GM23338 (cell line): Measurements from ENCODE around the gene ST6GALNAC3. TPM values are rescaled to one million over a fixed set of nuclear protein-coding genes. Genes with fewer than 3 reads are reported as not detected.

Source experiments
- ATAC-seq: fragments of 200-7000 bp; cut with Tn5 transposase; 3 replicates; pipeline ENCODE4 v1.9.1; 2020
- DNase-seq: peaks from one replicate; pipeline ENCODE4 v3.0.0-alpha.2; 2015; ENCODE audit warnings: low spot score
- H2AFZ ChIP-seq: fragments of 200-600 bp; sonication (generic); 2 replicates; pipeline ENCODE4 v1.8.0; 2016; ENCODE audit warnings: antibody characterized with exemption, mild to moderate bottlenecking, moderate library complexity
- H3F3A ChIP-seq: fragments of 200-600 bp; sonication (generic); replicated peaks from 2 replicates; pipeline ENCODE4 v1.8.0; 2017; ENCODE audit warnings: antibody characterized with exemption, mixed run types, low read depth
- H3K27ac ChIP-seq: fragments of 200-600 bp; sonication (generic); 2 replicates; pipeline ENCODE4 v1.6.1; 2016; ENCODE audit warnings: low read depth
- H3K27me3 ChIP-seq: fragments of 200-600 bp; sonication (generic); 2 replicates; pipeline ENCODE4 v1.8.0; 2016; ENCODE audit warnings: mild to moderate bottlenecking, mixed run types, moderate library complexity; ENCODE audit not compliant: insufficient read depth
- H3K36me3 ChIP-seq: fragments of 200-600 bp; sonication (generic); 2 replicates; pipeline ENCODE4 v1.8.0; 2016; ENCODE audit warnings: mild to moderate bottlenecking; ENCODE audit not compliant: insufficient read depth
- H3K4me1 ChIP-seq: fragments of 200-600 bp; sonication (generic); 2 replicates; pipeline ENCODE4 v1.8.0; 2016; ENCODE audit warnings: mild to moderate bottlenecking, moderate library complexity; ENCODE audit not compliant: insufficient read depth
- H3K4me2 ChIP-seq: fragments of 200-600 bp; sonication (generic); 2 replicates; pipeline ENCODE4 v1.7.1; 2017; ENCODE audit warnings: mixed run types
- H3K4me3 ChIP-seq: fragments of 200-600 bp; sonication (generic); 2 replicates; pipeline ENCODE4 v1.6.1; 2016; ENCODE audit warnings: mixed run types
- H3K79me2 ChIP-seq: fragments of 200-600 bp; sonication (generic); replicated peaks from 2 replicates; pipeline ENCODE4 v1.8.0; 2017; ENCODE audit warnings: mild to moderate bottlenecking; ENCODE audit not compliant: insufficient read depth
- H3K9me2 ChIP-seq: fragments of 200-600 bp; sonication (generic); 2 replicates; pipeline ENCODE4 v1.8.0; 2017; ENCODE audit not compliant: insufficient read depth
- H4K20me1 ChIP-seq: fragments of 200-600 bp; sonication (generic); replicated peaks from 2 replicates; pipeline ENCODE4 v1.8.0; 2017; ENCODE audit warnings: mild to moderate bottlenecking; ENCODE audit not compliant: insufficient read depth
- H3K27ac Mint-ChIP-seq: 2 replicates; pipeline ENCODE4 v1.8.0; 2020; ENCODE audit warnings: inconsistent platforms, mild to moderate bottlenecking, moderate library complexity, mixed read lengths
- H3K27me3 Mint-ChIP-seq: 3 replicates; pipeline ENCODE4 v1.8.0; 2022; ENCODE audit warnings: low read depth, mild to moderate bottlenecking, moderate library complexity, mixed read lengths, inconsistent platforms; ENCODE audit not compliant: insufficient read depth, poor library complexity
- H3K36me3 Mint-ChIP-seq: 3 replicates; pipeline ENCODE4 v1.8.0; 2021; ENCODE audit warnings: low read depth, mild to moderate bottlenecking, inconsistent platforms, moderate library complexity, mixed read lengths
- H3K4me1 Mint-ChIP-seq: 3 replicates; pipeline ENCODE4 v1.8.0; 2020; ENCODE audit warnings: mild to moderate bottlenecking, inconsistent platforms, mixed read lengths
- H3K4me3 Mint-ChIP-seq: 3 replicates; pipeline ENCODE4 v1.8.0; 2021; ENCODE audit warnings: moderate library complexity, mild to moderate bottlenecking, inconsistent platforms, mixed read lengths
- H3K9me3 Mint-ChIP-seq: 3 replicates; pipeline ENCODE4 v1.8.0; 2020; ENCODE audit warnings: moderate library complexity, mild to moderate bottlenecking, inconsistent platforms, mixed read lengths
- CREB1 ChIP-seq: fragments of 250-450 bp; sonication (Bioruptor Pico); IDR thresholded peaks from 2 replicates; pipeline ENCODE4 v1.5.0; 2020; ENCODE audit warnings: low read depth, mild to moderate bottlenecking, moderate library complexity
- EZH2 ChIP-seq: fragments of 200-600 bp; sonication (generic); IDR thresholded peaks from one replicate; pipeline ENCODE4 v1.8.0; 2017; ENCODE audit warnings: antibody characterized with exemption, mild to moderate bottlenecking, low read depth; ENCODE audit not compliant: unreplicated experiment
- EZH2phosphoT487 ChIP-seq: fragments of 200-600 bp; sonication (generic); IDR thresholded peaks from one replicate; pipeline ENCODE4 v1.8.1; 2018; ENCODE audit warnings: antibody characterized with exemption; ENCODE audit not compliant: unreplicated experiment
- POLR2AphosphoS5 ChIP-seq: IDR thresholded peaks from 2 replicates; pipeline ENCODE4 v1.6.1; 2016; ENCODE audit warnings: antibody characterized with exemption, low read depth
- STAT1 ChIP-seq: IDR thresholded peaks from one replicate; pipeline ENCODE4 v1.6.1; 2016; ENCODE audit warnings: antibody characterized with exemption; ENCODE audit not compliant: unreplicated experiment
- ZNF114 ChIP-seq: fragments of 250-450 bp; sonication (Bioruptor Pico); IDR thresholded peaks from 2 replicates; pipeline ENCODE4 v1.5.0; 2020; ENCODE audit warnings: mild to moderate bottlenecking, moderate library complexity
- ZNF331 ChIP-seq: fragments of 250-450 bp; sonication (Bioruptor Pico); IDR thresholded peaks from 2 replicates; pipeline ENCODE4 v1.5.0; 2020; ENCODE audit warnings: low read depth, mild to moderate bottlenecking, moderate library complexity
- polyA plus RNA-seq: library from polyadenylated mRNA; unstranded; fragments of >200 nt; fragmentation: Nextera tagmentation; extraction: Ambion mirVana; gene quantifications from 2 replicates; pipeline ENCODE4 v1.2.1, GENCODE V29; 2016
- total RNA-seq: library from RNA; depleted of rRNA; stranded (reverse); fragments of >200 nt; shearing (Covaris generic); gene quantifications from 2 replicates; pipeline ENCODE4 v1.2.3, GENCODE V29; 2014
- TF ChIP-seq, protein P1 (sequence below): fragments of 250-450 bp; sonication (Bioruptor Pico); IDR thresholded peaks from 2 replicates; pipeline ENCODE4 v1.5.0; 2020; ENCODE audit warnings: mild to moderate bottlenecking, moderate library complexity
- TF ChIP-seq, protein P2 (sequence below): IDR thresholded peaks from 2 replicates; pipeline ENCODE4 v1.6.1; 2016; ENCODE audit warnings: antibody characterized with exemption
- TF ChIP-seq, protein P3 (sequence below), 2 experiments: fragments of 200-600 bp in 1 of 2; sonication (generic) in 1 of 2; conservative IDR thresholded peaks; 2 replicates each; pipeline versions ENCODE4 v1.5.1 to v1.6.1; 2016 to 2017; ENCODE audit warnings: antibody characterized with exemption in 2 of 2, low read depth in 2 of 2, mild to moderate bottlenecking in 2 of 2, moderate library complexity in 1 of 2

Gene ST6GALNAC3
- total and polyA plus RNA-seq, 2 experiments from 2014 or later: 4.7 to 11.6 TPM

DNA sequence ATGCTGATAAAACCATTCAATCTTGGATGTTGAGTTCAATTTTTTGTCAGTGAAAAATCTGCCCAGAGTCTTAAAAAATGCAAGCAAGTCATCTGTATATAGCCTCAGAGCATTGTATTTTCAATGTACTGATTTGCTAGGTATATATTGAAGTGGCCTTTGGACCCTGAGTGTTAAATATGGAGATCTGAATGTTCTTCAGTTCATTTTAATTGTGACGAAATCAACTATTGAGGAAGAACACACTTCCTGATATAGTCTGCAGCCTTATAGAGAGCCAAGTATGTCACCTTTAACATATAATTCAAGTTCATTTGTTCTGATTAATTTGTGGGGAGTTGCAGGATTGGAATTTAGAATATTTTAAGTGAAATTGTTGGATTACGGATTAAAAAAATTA, 128.1 kb downstream of the ST6GALNAC3 start (continued):
- TF ChIP-seq, protein P1, sequence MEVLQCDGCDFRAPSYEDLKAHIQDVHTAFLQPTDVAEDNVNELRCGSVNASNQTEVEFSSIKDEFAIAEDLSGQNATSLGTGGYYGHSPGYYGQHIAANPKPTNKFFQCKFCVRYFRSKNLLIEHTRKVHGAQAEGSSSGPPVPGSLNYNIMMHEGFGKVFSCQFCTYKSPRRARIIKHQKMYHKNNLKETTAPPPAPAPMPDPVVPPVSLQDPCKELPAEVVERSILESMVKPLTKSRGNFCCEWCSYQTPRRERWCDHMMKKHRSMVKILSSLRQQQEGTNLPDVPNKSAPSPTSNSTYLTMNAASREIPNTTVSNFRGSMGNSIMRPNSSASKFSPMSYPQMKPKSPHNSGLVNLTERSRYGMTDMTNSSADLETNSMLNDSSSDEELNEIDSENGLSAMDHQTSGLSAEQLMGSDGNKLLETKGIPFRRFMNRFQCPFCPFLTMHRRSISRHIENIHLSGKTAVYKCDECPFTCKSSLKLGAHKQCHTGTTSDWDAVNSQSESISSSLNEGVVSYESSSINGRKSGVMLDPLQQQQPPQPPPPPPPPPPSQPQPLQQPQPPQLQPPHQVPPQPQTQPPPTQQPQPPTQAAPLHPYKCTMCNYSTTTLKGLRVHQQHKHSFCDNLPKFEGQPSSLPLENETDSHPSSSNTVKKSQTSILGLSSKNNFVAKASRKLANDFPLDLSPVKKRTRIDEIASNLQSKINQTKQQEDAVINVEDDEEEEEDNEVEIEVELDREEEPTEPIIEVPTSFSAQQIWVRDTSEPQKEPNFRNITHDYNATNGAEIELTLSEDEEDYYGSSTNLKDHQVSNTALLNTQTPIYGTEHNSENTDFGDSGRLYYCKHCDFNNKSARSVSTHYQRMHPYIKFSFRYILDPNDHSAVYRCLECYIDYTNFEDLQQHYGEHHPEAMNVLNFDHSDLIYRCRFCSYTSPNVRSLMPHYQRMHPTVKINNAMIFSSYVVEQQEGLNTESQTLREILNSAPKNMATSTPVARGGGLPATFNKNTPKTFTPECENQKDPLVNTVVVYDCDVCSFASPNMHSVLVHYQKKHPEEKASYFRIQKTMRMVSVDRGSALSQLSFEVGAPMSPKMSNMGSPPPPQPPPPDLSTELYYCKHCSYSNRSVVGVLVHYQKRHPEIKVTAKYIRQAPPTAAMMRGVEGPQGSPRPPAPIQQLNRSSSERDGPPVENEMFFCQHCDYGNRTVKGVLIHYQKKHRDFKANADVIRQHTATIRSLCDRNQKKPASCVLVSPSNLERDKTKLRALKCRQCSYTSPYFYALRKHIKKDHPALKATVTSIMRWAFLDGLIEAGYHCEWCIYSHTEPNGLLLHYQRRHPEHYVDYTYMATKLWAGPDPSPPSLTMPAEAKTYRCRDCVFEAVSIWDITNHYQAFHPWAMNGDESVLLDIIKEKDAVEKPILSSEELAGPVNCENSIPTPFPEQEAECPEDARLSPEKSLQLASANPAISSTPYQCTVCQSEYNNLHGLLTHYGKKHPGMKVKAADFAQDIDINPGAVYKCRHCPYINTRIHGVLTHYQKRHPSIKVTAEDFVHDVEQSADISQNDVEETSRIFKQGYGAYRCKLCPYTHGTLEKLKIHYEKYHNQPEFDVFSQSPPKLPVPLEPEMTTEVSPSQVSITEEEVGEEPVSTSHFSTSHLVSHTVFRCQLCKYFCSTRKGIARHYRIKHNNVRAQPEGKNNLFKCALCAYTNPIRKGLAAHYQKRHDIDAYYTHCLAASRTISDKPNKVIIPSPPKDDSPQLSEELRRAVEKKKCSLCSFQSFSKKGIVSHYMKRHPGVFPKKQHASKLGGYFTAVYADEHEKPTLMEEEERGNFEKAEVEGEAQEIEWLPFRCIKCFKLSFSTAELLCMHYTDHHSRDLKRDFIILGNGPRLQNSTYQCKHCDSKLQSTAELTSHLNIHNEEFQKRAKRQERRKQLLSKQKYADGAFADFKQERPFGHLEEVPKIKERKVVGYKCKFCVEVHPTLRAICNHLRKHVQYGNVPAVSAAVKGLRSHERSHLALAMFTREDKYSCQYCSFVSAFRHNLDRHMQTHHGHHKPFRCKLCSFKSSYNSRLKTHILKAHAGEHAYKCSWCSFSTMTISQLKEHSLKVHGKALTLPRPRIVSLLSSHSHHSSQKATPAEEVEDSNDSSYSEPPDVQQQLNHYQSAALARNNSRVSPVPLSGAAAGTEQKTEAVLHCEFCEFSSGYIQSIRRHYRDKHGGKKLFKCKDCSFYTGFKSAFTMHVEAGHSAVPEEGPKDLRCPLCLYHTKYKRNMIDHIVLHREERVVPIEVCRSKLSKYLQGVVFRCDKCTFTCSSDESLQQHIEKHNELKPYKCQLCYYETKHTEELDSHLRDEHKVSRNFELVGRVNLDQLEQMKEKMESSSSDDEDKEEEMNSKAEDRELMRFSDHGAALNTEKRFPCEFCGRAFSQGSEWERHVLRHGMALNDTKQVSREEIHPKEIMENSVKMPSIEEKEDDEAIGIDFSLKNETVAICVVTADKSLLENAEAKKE (CRISPR knock-in tag): no peak
- TF ChIP-seq CREB1 (CRISPR knock-in tag) (no peak), STAT1 (no peak), POLR2AphosphoS5 (no peak), ZNF331 (CRISPR knock-in tag) (no peak)
- TF ChIP-seq, protein P2, sequence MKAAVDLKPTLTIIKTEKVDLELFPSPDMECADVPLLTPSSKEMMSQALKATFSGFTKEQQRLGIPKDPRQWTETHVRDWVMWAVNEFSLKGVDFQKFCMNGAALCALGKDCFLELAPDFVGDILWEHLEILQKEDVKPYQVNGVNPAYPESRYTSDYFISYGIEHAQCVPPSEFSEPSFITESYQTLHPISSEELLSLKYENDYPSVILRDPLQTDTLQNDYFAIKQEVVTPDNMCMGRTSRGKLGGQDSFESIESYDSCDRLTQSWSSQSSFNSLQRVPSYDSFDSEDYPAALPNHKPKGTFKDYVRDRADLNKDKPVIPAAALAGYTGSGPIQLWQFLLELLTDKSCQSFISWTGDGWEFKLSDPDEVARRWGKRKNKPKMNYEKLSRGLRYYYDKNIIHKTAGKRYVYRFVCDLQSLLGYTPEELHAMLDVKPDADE: no peak

DNA sequence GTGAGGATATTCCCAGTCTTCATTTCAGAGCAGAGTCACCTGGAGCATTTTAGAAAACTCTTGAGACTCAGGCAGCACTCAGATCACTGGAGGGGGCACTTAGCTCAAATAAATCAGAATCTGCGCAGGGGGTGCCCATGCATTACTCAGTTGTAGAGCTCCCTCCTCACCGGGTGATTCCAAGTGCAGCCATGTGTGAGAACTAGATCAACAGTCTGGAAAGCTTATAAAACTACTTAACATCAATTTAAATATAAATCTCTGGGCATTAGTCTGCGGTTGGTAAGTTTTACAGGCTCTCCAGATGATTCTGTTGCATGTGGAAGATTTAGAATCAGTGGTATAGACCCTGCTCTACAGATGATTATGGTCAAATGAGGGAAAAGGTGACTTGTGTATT, 128.6 kb downstream of the ST6GALNAC3 start:
- ATAC-seq: no peak
- Histone ChIP-seq H3K4me3 (no peak overlapping the region), H4K20me1 (no peaks in the 10 kb centered on the region), H2AFZ (no peak overlapping the region), H3K79me2 (no peaks in the 10 kb centered on the region; the same call in 1 of the 2 replicates), H3K4me1 (no peaks in the 10 kb centered on the region), H3K27me3 (no peaks in the 10 kb centered on the region), H3K9me2 (peaks cover 14% of the 10 kb centered on the region), H3K4me2 (no peak overlapping the region), H3F3A (no peaks in the 10 kb centered on the region), H3K27ac (no peak overlapping the region), H3K36me3 (no peaks in the 10 kb centered on the region; the same call in 1 of the 2 replicates)
- Mint-ChIP-seq H3K4me3 (no peak overlapping the region), H3K27ac (no peak overlapping the region), H3K36me3 (peaks cover 14% of the 10 kb centered on the region), H3K4me1 (0 out of 3 replicates have a peak, but pooled peaks cover 2% of the 10 kb centered on the region), H3K27me3 (no peaks in the 10 kb centered on the region), H3K9me3 (peaks cover 6% of the 10 kb centered on the region; the same call in 1 of the 3 replicates)
- no peak for TF ChIP-seq STAT1
- TF ChIP-seq, protein P3, sequence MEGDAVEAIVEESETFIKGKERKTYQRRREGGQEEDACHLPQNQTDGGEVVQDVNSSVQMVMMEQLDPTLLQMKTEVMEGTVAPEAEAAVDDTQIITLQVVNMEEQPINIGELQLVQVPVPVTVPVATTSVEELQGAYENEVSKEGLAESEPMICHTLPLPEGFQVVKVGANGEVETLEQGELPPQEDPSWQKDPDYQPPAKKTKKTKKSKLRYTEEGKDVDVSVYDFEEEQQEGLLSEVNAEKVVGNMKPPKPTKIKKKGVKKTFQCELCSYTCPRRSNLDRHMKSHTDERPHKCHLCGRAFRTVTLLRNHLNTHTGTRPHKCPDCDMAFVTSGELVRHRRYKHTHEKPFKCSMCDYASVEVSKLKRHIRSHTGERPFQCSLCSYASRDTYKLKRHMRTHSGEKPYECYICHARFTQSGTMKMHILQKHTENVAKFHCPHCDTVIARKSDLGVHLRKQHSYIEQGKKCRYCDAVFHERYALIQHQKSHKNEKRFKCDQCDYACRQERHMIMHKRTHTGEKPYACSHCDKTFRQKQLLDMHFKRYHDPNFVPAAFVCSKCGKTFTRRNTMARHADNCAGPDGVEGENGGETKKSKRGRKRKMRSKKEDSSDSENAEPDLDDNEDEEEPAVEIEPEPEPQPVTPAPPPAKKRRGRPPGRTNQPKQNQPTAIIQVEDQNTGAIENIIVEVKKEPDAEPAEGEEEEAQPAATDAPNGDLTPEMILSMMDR (conservative IDR thresholded peaks at IDR 0.05; ENCODE audit: low read depth in 2 of 2): no peak
- TF ChIP-seq ZNF114 (CRISPR knock-in tag): no peak
- no peak for TF ChIP-seq EZH2
- no peak for TF ChIP-seq POLR2AphosphoS5
- no peak for TF ChIP-seq CREB1 (CRISPR knock-in tag)
- TF ChIP-seq EZH2phosphoT487: no peak
- DNase-seq: no peak
